GM06990 (cell line): ENCODE data around the gene TMC1.

Source experiments
- DNase-seq: peaks from one replicate; pipeline ENCODE4 v3.0.0-alpha.2; 2011; ENCODE audit not compliant: insufficient read length; ENCODE audit errors: extremely low read depth
- H3K27me3 ChIP-seq: replicated peaks from 2 replicates; pipeline ENCODE4 v1.6.0; 2011; ENCODE audit warnings: low read length; ENCODE audit not compliant: control insufficient read depth, insufficient read depth
- H3K36me3 ChIP-seq: 2 replicates; pipeline ENCODE4 v1.5.1; 2011; ENCODE audit warnings: low read length; ENCODE audit not compliant: control insufficient read depth, insufficient read depth
- H3K4me3 ChIP-seq: replicated peaks from 2 replicates; pipeline ENCODE4 v1.5.1; 2011; ENCODE audit warnings: low read depth, mild to moderate bottlenecking, control low read depth, low read length
- CTCF ChIP-seq: IDR thresholded peaks from 2 replicates; pipeline ENCODE4 v1.5.1; 2011; ENCODE audit warnings: low read length, control low read depth, mild to moderate bottlenecking, inconsistent platforms; ENCODE audit not compliant: insufficient read depth, poor library complexity, severe bottlenecking

The TMC1 gene

GRCh38 chr9:72871685-72872084 lies 350.3 kb downstream of the TMC1 start:
- no peak for DNase-seq
- H3K4me3 ChIP-seq: no peak overlapping the region
- H3K27me3 ChIP-seq: no peaks in the 10 kb centered on the region
- no peaks in the 10 kb centered on the region for H3K36me3 ChIP-seq
- peak; percentile 37 for TF ChIP-seq CTCF

GRCh38 chr9:72872718-72873117 lies 351.3 kb downstream of the TMC1 start:
- no peaks in the 10 kb centered on the region for H3K36me3 ChIP-seq
- no peak for DNase-seq
- H3K27me3 ChIP-seq: no peaks in the 10 kb centered on the region
- no peak overlapping the region for H3K4me3 ChIP-seq
- TF ChIP-seq CTCF: no peak

- TF ChIP-seq CTCF: no peak
Measured at GRCh38 chr9:72873456-72873855, 352.0 kb downstream of the TMC1 start.

GRCh38 chr9:72874344-72874743 lies 352.9 kb downstream of the TMC1 start:
- no peak for DNase-seq
- Histone ChIP-seq H3K36me3 (no peaks in the 10 kb centered on the region), H3K4me3 (no peak overlapping the region), H3K27me3 (no peaks in the 10 kb centered on the region)
- TF ChIP-seq CTCF: no peak

More at GRCh38 chr9:72873456-72873855, 352.0 kb downstream of the TMC1 start:
- Histone ChIP-seq H3K4me3 (no peak overlapping the region), H3K36me3 (no peaks in the 10 kb centered on the region), H3K27me3 (no peaks in the 10 kb centered on the region)
- no peak for DNase-seq

GRCh38 chr9:72875221-72875620 lies 353.8 kb downstream of the TMC1 start:
- no peak for DNase-seq
- Histone ChIP-seq H3K4me3 (no peak overlapping the region), H3K27me3 (no peaks in the 10 kb centered on the region), H3K36me3 (no peaks in the 10 kb centered on the region)
- no peak for TF ChIP-seq CTCF

GRCh38 chr9:72880821-72881220 lies 359.4 kb downstream of the TMC1 start:
- H3K4me3 ChIP-seq: no peak overlapping the region
- TF ChIP-seq CTCF: no peak
- no peaks in the 10 kb centered on the region for H3K27me3 ChIP-seq
- H3K36me3 ChIP-seq: no peaks in the 10 kb centered on the region
- DNase-seq: no peak
